ENCODE measurements around the gene SMIM23.

SMIM23 gene

GRCh38 chr5:171796436-171796835 lies 10.8 kb downstream of the SMIM23 start:
- no peaks in the 10 kb centered on the region for H3K27me3 ChIP-seq (ENCODE audit: insufficient read depth, low read length)
- H3K9ac ChIP-seq (ENCODE audit: low read depth, low read length): no peak overlapping the region
- H3K36me3 ChIP-seq (ENCODE audit: insufficient read depth, low read length): no peaks in the 10 kb centered on the region
- no peak overlapping the region for H3K27ac ChIP-seq (ENCODE audit: low read depth, low read length)
- no peaks in the 10 kb centered on the region for H3K4me1 ChIP-seq (ENCODE audit: insufficient read depth, low read length)
- no peaks in the 10 kb centered on the region for H3K9me3 ChIP-seq (ENCODE audit: insufficient read depth, low read depth, low read length)
- H3K4me3 ChIP-seq (ENCODE audit: low read length): no peak overlapping the region
- 94% methylated on average over 8 of the region's 8 CpGs for WGBS

- Histone ChIP-seq H3K9me3 (ENCODE audit: insufficient read depth, low read depth, low read length) (no peaks in the 10 kb centered on the region), H3K4me3 (ENCODE audit: low read length) (no peak overlapping the region), H3K4me1 (ENCODE audit: insufficient read depth, low read length) (no peaks in the 10 kb centered on the region), H3K27ac (ENCODE audit: low read depth, low read length) (no peak overlapping the region), H3K27me3 (ENCODE audit: insufficient read depth, low read length) (no peaks in the 10 kb centered on the region), H3K9ac (ENCODE audit: low read depth, low read length) (no peak overlapping the region), H3K36me3 (ENCODE audit: insufficient read depth, low read length) (no peaks in the 10 kb centered on the region)
- WGBS: 95% methylated on average over 5 of the region's 5 CpGs
These were observed 11.9 kb downstream of the SMIM23 start for GRCh38 chr5:171797543-171797942.

GRCh38 chr5:171798418-171798817 lies 12.8 kb downstream of the SMIM23 start:
- Histone ChIP-seq H3K27me3 (ENCODE audit: insufficient read depth, low read length) (no peaks in the 10 kb centered on the region), H3K4me3 (ENCODE audit: low read length) (no peak overlapping the region), H3K27ac (ENCODE audit: low read depth, low read length) (no peak overlapping the region), H3K9me3 (ENCODE audit: insufficient read depth, low read depth, low read length) (no peaks in the 10 kb centered on the region), H3K36me3 (ENCODE audit: insufficient read depth, low read length) (no peaks in the 10 kb centered on the region), H3K4me1 (ENCODE audit: insufficient read depth, low read length) (no peaks in the 10 kb centered on the region), H3K9ac (ENCODE audit: low read depth, low read length) (no peak overlapping the region)
- 90% methylated on average over 8 of the region's 8 CpGs for WGBS

- WGBS: 83% methylated on average over 1 of the region's 1 CpG
- Histone ChIP-seq H3K4me3 (ENCODE audit: low read length) (no peak overlapping the region), H3K9ac (ENCODE audit: low read depth, low read length) (no peak overlapping the region), H3K36me3 (ENCODE audit: insufficient read depth, low read length) (no peaks in the 10 kb centered on the region), H3K27ac (ENCODE audit: low read depth, low read length) (no peak overlapping the region), H3K9me3 (ENCODE audit: insufficient read depth, low read depth, low read length) (no peaks in the 10 kb centered on the region), H3K27me3 (ENCODE audit: insufficient read depth, low read length) (no peaks in the 10 kb centered on the region), H3K4me1 (ENCODE audit: insufficient read depth, low read length) (peaks cover 1% of the 10 kb centered on the region)
These were observed 16.2 kb downstream of the SMIM23 start for GRCh38 chr5:171801839-171802238.

- Histone ChIP-seq H3K9ac (ENCODE audit: low read depth, low read length) (no peak overlapping the region), H3K9me3 (ENCODE audit: insufficient read depth, low read depth, low read length) (no peaks in the 10 kb centered on the region), H3K36me3 (ENCODE audit: insufficient read depth, low read length) (no peaks in the 10 kb centered on the region), H3K27ac (ENCODE audit: low read depth, low read length) (no peak overlapping the region), H3K27me3 (ENCODE audit: insufficient read depth, low read length) (no peaks in the 10 kb centered on the region), H3K4me1 (ENCODE audit: insufficient read depth, low read length) (peaks cover 9% of the 10 kb centered on the region), H3K4me3 (ENCODE audit: low read length) (no peak overlapping the region)
- WGBS: 95% methylated on average over 4 of the region's 4 CpGs
These were observed 20.1 kb downstream of the SMIM23 start for GRCh38 chr5:171805746-171806145.

- Histone ChIP-seq H3K27me3 (ENCODE audit: insufficient read depth, low read length) (no peaks in the 10 kb centered on the region), H3K4me3 (ENCODE audit: low read length) (no peak overlapping the region; the same call in 1 of the 2 replicates), H3K9me3 (ENCODE audit: insufficient read depth, low read depth, low read length) (no peaks in the 10 kb centered on the region), H3K27ac (ENCODE audit: low read depth, low read length) (no peak overlapping the region), H3K36me3 (ENCODE audit: insufficient read depth, low read length) (no peaks in the 10 kb centered on the region), H3K4me1 (ENCODE audit: insufficient read depth, low read length) (peaks cover 9% of the 10 kb centered on the region), H3K9ac (ENCODE audit: low read depth, low read length) (no peak overlapping the region)
- WGBS: 44% methylated on average over 22 of the region's 22 CpGs
These were observed 21.5 kb downstream of the SMIM23 start for GRCh38 chr5:171806976-171807747.

GRCh38 chr5:171808453-171808852 lies 22.8 kb downstream of the SMIM23 start:
- Histone ChIP-seq H3K9ac (ENCODE audit: low read depth, low read length) (no peak overlapping the region), H3K9me3 (ENCODE audit: insufficient read depth, low read depth, low read length) (no peaks in the 10 kb centered on the region), H3K4me3 (ENCODE audit: low read length) (no peak overlapping the region), H3K36me3 (ENCODE audit: insufficient read depth, low read length) (no peaks in the 10 kb centered on the region), H3K27me3 (ENCODE audit: insufficient read depth, low read length) (no peaks in the 10 kb centered on the region), H3K27ac (ENCODE audit: low read depth, low read length) (no peak overlapping the region), H3K4me1 (ENCODE audit: insufficient read depth, low read length) (peaks cover 9% of the 10 kb centered on the region)
- 86% methylated on average over 1 of the region's 4 CpGs for WGBS

GRCh38 chr5:171808951-171809350 lies 23.3 kb downstream of the SMIM23 start:
- H3K9me3 ChIP-seq (ENCODE audit: insufficient read depth, low read depth, low read length): no peaks in the 10 kb centered on the region
- H3K4me3 ChIP-seq (ENCODE audit: low read length): no peak overlapping the region
- no peaks in the 10 kb centered on the region for H3K27me3 ChIP-seq (ENCODE audit: insufficient read depth, low read length)
- no peak overlapping the region for H3K9ac ChIP-seq (ENCODE audit: low read depth, low read length)
- H3K4me1 ChIP-seq (ENCODE audit: insufficient read depth, low read length): peaks cover 9% of the 10 kb centered on the region
- H3K27ac ChIP-seq (ENCODE audit: low read depth, low read length): no peak overlapping the region
- H3K36me3 ChIP-seq (ENCODE audit: insufficient read depth, low read length): no peaks in the 10 kb centered on the region

- WGBS: 96% methylated on average over 11 of the region's 11 CpGs
- Histone ChIP-seq H3K9ac (ENCODE audit: low read depth, low read length) (no peak overlapping the region), H3K36me3 (ENCODE audit: insufficient read depth, low read length) (no peaks in the 10 kb centered on the region), H3K4me3 (ENCODE audit: low read length) (no peak overlapping the region), H3K27ac (ENCODE audit: low read depth, low read length) (no peak overlapping the region), H3K27me3 (ENCODE audit: insufficient read depth, low read length) (no peaks in the 10 kb centered on the region), H3K4me1 (ENCODE audit: insufficient read depth, low read length) (peaks cover 9% of the 10 kb centered on the region), H3K9me3 (ENCODE audit: insufficient read depth, low read depth, low read length) (no peaks in the 10 kb centered on the region)
These were observed 24.6 kb downstream of the SMIM23 start for GRCh38 chr5:171810227-171810626.

- no peaks in the 10 kb centered on the region for H3K27me3 ChIP-seq (ENCODE audit: insufficient read depth, low read length)
- H3K36me3 ChIP-seq (ENCODE audit: insufficient read depth, low read length): no peaks in the 10 kb centered on the region
- no peaks in the 10 kb centered on the region for H3K9me3 ChIP-seq (ENCODE audit: insufficient read depth, low read depth, low read length)
- 96% methylated on average over 4 of the region's 4 CpGs for WGBS
- H3K27ac ChIP-seq (ENCODE audit: low read depth, low read length): no peak overlapping the region
- H3K4me1 ChIP-seq (ENCODE audit: insufficient read depth, low read length): no peaks in the 10 kb centered on the region
- H3K9ac ChIP-seq (ENCODE audit: low read depth, low read length): no peak overlapping the region
- H3K4me3 ChIP-seq (ENCODE audit: low read length): no peak overlapping the region
These were observed 27.7 kb downstream of the SMIM23 start for GRCh38 chr5:171813270-171813669.

- H3K27me3 ChIP-seq (ENCODE audit: insufficient read depth, low read length): no peaks in the 10 kb centered on the region
- no peaks in the 10 kb centered on the region for H3K4me1 ChIP-seq (ENCODE audit: insufficient read depth, low read length)
- WGBS: 94% methylated on average over 7 of the region's 7 CpGs
- no peak overlapping the region for H3K27ac ChIP-seq (ENCODE audit: low read depth, low read length)
- no peaks in the 10 kb centered on the region for H3K36me3 ChIP-seq (ENCODE audit: insufficient read depth, low read length)
- no peak overlapping the region for H3K4me3 ChIP-seq (ENCODE audit: low read length)
- no peaks in the 10 kb centered on the region for H3K9me3 ChIP-seq (ENCODE audit: insufficient read depth, low read depth, low read length)
- no peak overlapping the region for H3K9ac ChIP-seq (ENCODE audit: low read depth, low read length)
These were observed 28.3 kb downstream of the SMIM23 start for GRCh38 chr5:171813813-171814490.
